Activated naive CD4-positive, alpha-beta T cell treated with anti-CD3 and anti-CD28 coated beads, Interleukin-2, amount 50 U/mL, for 24 hours (primary cell): ENCODE measurements around the gene SLCO2A1.

ENCODE experiments used
- H3K27ac Mint-ChIP-seq: one replicate; pipeline ENCODE4 v1.8.0; 2021; ENCODE audit warnings: mild to moderate bottlenecking, mixed read lengths
- H3K27me3 Mint-ChIP-seq: one replicate; pipeline ENCODE4 v1.8.0; 2021; ENCODE audit warnings: mixed read lengths
- H3K36me3 Mint-ChIP-seq: one replicate; pipeline ENCODE4 v1.8.0; 2021; ENCODE audit warnings: mixed read lengths
- H3K4me1 Mint-ChIP-seq: one replicate; pipeline ENCODE4 v1.8.0; 2021; ENCODE audit warnings: mixed read lengths
- H3K4me3 Mint-ChIP-seq: one replicate; pipeline ENCODE4 v1.8.0; 2021; ENCODE audit warnings: mild to moderate bottlenecking, mixed read lengths
- H3K9me3 Mint-ChIP-seq: one replicate; pipeline ENCODE4 v1.8.0; 2021; ENCODE audit warnings: mixed read lengths

Gene SLCO2A1

GRCh38 chr3:133921592-133921991, 108.1 kb downstream of the SLCO2A1 start:
- no peaks in the 10 kb centered on the region for H3K4me1 Mint-ChIP-seq
- peaks cover 5% of the 10 kb centered on the region for H3K9me3 Mint-ChIP-seq
- no peak overlapping the region for H3K4me3 Mint-ChIP-seq
- H3K27me3 Mint-ChIP-seq = peaks cover 15% of the 10 kb centered on the region
- H3K27ac Mint-ChIP-seq = no peak overlapping the region
- H3K36me3 Mint-ChIP-seq = no peaks in the 10 kb centered on the region

- Mint-ChIP-seq H3K4me1 (no peaks in the 10 kb centered on the region), H3K9me3 (peaks cover 5% of the 10 kb centered on the region), H3K4me3 (no peak overlapping the region), H3K36me3 (no peaks in the 10 kb centered on the region), H3K27ac (no peak overlapping the region), H3K27me3 (peaks cover 14% of the 10 kb centered on the region)
These were observed 112.6 kb downstream of the SLCO2A1 start for GRCh38 chr3:133917144-133917543.

GRCh38 chr3:133915685-133916658, 113.8 kb downstream of the SLCO2A1 start:
- Mint-ChIP-seq H3K4me1 (no peaks in the 10 kb centered on the region), H3K9me3 (peaks cover 5% of the 10 kb centered on the region), H3K27me3 (peaks cover 11% of the 10 kb centered on the region), H3K4me3 (no peak overlapping the region), H3K27ac (no peak overlapping the region), H3K36me3 (no peaks in the 10 kb centered on the region)

GRCh38 chr3:133914839-133915600, 114.7 kb downstream of the SLCO2A1 start:
- Mint-ChIP-seq H3K27ac (no peak overlapping the region), H3K4me3 (no peak overlapping the region), H3K9me3 (peaks cover 5% of the 10 kb centered on the region), H3K36me3 (no peaks in the 10 kb centered on the region), H3K27me3 (peaks cover 13% of the 10 kb centered on the region), H3K4me1 (no peaks in the 10 kb centered on the region)

GRCh38 chr3:133910422-133910821, 119.3 kb downstream of the SLCO2A1 start:
- Mint-ChIP-seq H3K27me3 (peaks cover 5% of the 10 kb centered on the region), H3K4me1 (no peaks in the 10 kb centered on the region), H3K36me3 (no peaks in the 10 kb centered on the region), H3K27ac (no peak overlapping the region), H3K4me3 (no peak overlapping the region), H3K9me3 (no peaks in the 10 kb centered on the region)

GRCh38 chr3:133905376-133905775, 124.3 kb downstream of the SLCO2A1 start:
- Mint-ChIP-seq H3K27me3 (peaks cover 13% of the 10 kb centered on the region), H3K4me3 (no peak overlapping the region), H3K9me3 (no peaks in the 10 kb centered on the region), H3K27ac (no peak overlapping the region), H3K36me3 (no peaks in the 10 kb centered on the region), H3K4me1 (no peaks in the 10 kb centered on the region)

- no peaks in the 10 kb centered on the region for H3K36me3 Mint-ChIP-seq
- H3K27ac Mint-ChIP-seq = no peak overlapping the region
- H3K4me1 Mint-ChIP-seq = no peaks in the 10 kb centered on the region
- no peak overlapping the region for H3K4me3 Mint-ChIP-seq
- H3K9me3 Mint-ChIP-seq = no peaks in the 10 kb centered on the region
- H3K27me3 Mint-ChIP-seq = peaks cover 18% of the 10 kb centered on the region
These were observed 127.9 kb downstream of the SLCO2A1 start for GRCh38 chr3:133901847-133902246.

GRCh38 chr3:133901083-133901482, 128.6 kb downstream of the SLCO2A1 start:
- H3K27ac Mint-ChIP-seq = no peak overlapping the region
- H3K4me1 Mint-ChIP-seq = no peaks in the 10 kb centered on the region
- H3K4me3 Mint-ChIP-seq = no peak overlapping the region
- peaks cover 23% of the 10 kb centered on the region for H3K27me3 Mint-ChIP-seq
- H3K9me3 Mint-ChIP-seq = no peaks in the 10 kb centered on the region
- H3K36me3 Mint-ChIP-seq = no peaks in the 10 kb centered on the region

GRCh38 chr3:133899311-133899710, 130.4 kb downstream of the SLCO2A1 start:
- Mint-ChIP-seq H3K4me1 (no peaks in the 10 kb centered on the region), H3K9me3 (no peaks in the 10 kb centered on the region), H3K36me3 (no peaks in the 10 kb centered on the region), H3K27ac (no peak overlapping the region), H3K4me3 (no peak overlapping the region), H3K27me3 (peaks cover 22% of the 10 kb centered on the region)

GRCh38 chr3:133897547-133897946, 132.2 kb downstream of the SLCO2A1 start:
- no peak overlapping the region for H3K4me3 Mint-ChIP-seq
- no peaks in the 10 kb centered on the region for H3K9me3 Mint-ChIP-seq
- no peaks in the 10 kb centered on the region for H3K36me3 Mint-ChIP-seq
- peaks cover 29% of the 10 kb centered on the region for H3K27me3 Mint-ChIP-seq
- no peaks in the 10 kb centered on the region for H3K4me1 Mint-ChIP-seq
- H3K27ac Mint-ChIP-seq = no peak overlapping the region

- Mint-ChIP-seq H3K27me3 (peaks cover 28% of the 10 kb centered on the region), H3K4me3 (peak overlapping the region; percentile 61), H3K27ac (no peak overlapping the region), H3K36me3 (no peaks in the 10 kb centered on the region), H3K9me3 (no peaks in the 10 kb centered on the region), H3K4me1 (no peaks in the 10 kb centered on the region)
These were observed 133.5 kb downstream of the SLCO2A1 start for GRCh38 chr3:133896002-133896761.

GRCh38 chr3:133895208-133896001, 134.3 kb downstream of the SLCO2A1 start, which contains the start of gene RAB6B:
Gene RAB6B (minus strand): TSS chr3:133895882. CDS start chr3:133895466, 416 bp downstream.
- Mint-ChIP-seq H3K9me3 (no peaks in the 10 kb centered on the region), H3K27me3 (peaks cover 25% of the 10 kb centered on the region), H3K4me1 (no peaks in the 10 kb centered on the region), H3K36me3 (no peaks in the 10 kb centered on the region), H3K27ac (no peak within 1 kb of the TSS), H3K4me3 (peak within 1 kb of the TSS; percentile 61)

GRCh38 chr3:133894353-133895207, 135.1 kb downstream of the SLCO2A1 start:
- no peaks in the 10 kb centered on the region for H3K4me1 Mint-ChIP-seq
- no peak overlapping the region for H3K4me3 Mint-ChIP-seq
- no peak overlapping the region for H3K27ac Mint-ChIP-seq
- no peaks in the 10 kb centered on the region for H3K9me3 Mint-ChIP-seq
- H3K36me3 Mint-ChIP-seq = no peaks in the 10 kb centered on the region
- peaks cover 25% of the 10 kb centered on the region for H3K27me3 Mint-ChIP-seq
